GM18505 (cell line): Measurements from ENCODE around the gene SIGLEC6.

Experiments used
- ATAC-seq: cut with Tn5 transposase; IDR thresholded peaks from one replicate; pipeline ENCODE4 v1.9.1; 2021; ENCODE audit not compliant: unreplicated experiment
- POLR2A ChIP-seq: IDR thresholded peaks from 4 replicates; pipeline ENCODE4 v1.6.1; 2011; ENCODE audit warnings: borderline replicate concordance; ENCODE audit not compliant: insufficient read depth, insufficient read length; ENCODE audit errors: extremely low read depth

The SIGLEC6 gene

DNA sequence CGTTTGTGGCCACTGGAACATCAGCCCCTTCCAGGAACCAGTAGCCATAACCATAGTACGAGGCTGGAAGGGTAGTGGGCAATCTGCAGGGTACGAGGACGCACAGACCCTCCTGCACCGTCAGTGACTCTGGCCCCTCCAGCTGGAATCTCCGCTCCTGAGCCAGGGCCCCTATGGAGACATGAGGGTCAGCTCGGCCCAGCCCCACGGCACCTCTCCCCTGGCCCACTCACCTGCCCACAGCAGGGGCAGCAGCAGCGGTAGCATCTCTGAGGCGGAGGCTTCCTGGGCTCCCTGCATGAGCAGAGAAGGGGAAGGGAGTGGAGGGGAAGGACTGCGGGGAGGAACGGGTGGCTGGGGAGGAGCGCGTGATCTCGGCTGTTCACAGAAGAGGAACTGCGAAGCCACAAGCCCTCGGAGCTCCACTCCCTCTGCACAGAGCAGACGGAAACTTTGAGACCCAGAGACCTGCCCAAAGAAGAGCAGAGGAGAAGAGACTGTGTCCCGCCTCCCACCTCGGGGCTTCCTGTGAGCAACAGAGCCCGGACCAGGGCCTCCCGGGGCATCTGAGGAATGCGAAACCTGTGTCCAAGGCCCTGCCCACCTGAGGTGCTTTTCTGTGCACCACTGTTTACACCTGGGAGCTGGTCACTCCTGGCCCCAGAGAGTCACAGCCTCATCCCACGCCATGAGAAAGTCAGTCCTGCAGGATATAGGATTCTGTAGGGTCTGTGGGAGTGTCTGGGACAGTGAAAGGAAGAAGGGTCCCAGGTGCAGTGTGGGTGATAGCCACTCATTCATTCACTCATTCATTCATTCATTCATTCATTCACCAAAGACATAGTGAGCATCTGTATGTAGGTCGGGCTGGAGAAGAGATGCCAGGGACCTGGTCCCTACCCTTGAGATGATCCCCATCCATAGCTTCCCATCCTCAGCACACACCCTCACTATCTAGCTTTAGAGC lies at the start of gene SIGLEC6:
SIGLEC6 (minus strand) TSS at position 322 of the 967 bp plus-strand sequence; CDS start at position 300, 22 bp downstream.
- ATAC-seq, result peak; percentile 68
- TF ChIP-seq POLR2A, result peak; percentile 51

DNA sequence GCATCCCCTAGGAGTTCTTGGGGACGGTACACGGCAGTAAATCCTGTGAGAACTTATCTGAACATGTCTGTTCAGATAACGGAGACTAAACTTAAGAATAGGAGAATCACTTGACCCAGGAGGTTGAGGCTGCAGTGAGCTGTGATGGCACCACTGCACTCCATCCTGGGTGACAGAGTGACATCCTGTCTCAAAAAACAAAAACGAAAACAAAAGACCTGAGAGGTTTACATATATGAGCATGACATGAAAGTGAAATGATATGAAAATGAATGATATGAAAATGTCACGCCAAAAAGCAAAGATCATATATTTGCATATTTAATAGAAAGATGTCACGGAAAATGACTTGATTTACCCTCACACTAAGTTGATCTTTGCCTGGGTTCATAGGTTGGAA lies 45.4 kb upstream of the SIGLEC6 start:
- TF ChIP-seq POLR2A, result no peak
- no peak for ATAC-seq

DNA sequence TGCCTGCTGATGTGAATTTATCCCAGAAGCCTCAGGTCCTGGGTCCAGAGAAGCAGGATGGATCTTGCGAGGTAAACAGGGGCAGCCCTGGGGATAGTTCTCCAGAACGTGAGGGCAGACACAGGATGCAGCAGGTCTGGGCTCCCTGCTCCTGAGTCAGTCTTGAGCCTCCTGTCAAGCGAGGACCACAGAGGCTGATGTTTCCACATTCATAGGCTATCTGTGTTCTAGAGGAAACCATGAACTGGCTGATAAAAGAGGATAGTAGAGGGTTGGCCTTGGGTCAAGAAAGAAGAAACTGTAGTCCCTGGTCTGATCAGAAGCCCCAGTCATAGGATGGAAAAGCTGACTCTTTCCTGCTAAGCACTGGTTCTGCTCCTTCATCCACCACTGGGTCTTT lies 41.9 kb upstream of the SIGLEC6 start:
- no peak for TF ChIP-seq POLR2A
- no peak for ATAC-seq

DNA sequence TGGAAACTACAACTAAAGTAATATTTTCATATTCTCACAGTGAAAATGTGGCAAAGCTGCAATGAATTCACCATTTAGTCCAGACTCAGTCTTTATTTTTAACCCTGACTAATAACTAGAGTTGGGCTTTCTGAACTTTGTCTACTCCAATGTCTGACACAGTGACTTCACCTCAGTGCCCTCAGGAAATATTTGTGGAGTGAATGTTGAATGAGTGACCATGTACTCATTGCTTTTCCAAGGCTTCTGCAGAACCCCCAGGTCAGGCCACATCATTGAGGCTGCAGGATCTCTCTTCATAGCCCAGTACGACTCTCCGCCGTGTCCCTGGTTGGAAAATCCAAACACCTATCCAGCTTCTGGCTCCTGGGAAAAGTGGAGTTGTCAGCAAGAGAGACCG lies 41.4 kb upstream of the SIGLEC6 start:
- no peak for TF ChIP-seq POLR2A
- ATAC-seq, result no peak

DNA sequence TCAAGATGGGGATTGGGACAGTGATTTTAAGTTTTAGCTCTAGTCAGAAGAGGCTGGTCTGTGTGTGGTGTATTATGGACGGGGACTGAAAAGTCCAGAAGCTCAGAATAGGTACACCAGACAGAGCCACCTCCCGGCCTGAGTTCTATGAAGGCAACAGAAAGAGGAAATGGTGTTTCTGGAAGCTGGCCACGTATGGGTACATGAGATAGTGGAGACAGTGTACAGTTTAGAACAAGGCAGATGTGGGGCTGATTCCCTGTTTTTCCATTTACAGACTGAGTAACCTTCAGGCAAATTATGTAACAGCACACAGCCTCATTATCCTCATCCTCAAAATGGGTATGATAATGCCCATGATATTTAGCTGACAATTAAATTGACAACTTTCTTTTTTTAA lies 40.9 kb upstream of the SIGLEC6 start:
- no peak for TF ChIP-seq POLR2A
- ATAC-seq, result no peak

DNA sequence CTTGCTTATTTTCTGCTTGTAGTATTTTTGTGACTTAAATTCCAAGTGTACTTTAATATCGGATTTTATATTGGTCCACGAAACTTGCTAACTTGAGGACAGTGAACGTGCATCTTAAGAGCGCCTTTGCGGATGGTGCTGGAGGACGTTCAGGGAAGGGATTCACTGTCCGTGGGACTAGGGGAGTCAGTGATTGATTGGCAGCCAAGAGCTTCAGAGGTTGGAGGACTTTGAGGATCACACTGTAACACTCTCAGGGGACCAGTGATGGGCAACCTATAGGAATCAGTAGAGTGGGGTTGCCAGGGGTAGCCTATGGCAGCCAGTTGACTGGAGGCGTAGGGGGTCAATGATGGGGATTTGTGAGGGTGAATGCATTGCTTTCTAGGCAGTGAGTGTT lies 40.1 kb upstream of the SIGLEC6 start:
- no peak for TF ChIP-seq POLR2A
- ATAC-seq, result no peak

DNA sequence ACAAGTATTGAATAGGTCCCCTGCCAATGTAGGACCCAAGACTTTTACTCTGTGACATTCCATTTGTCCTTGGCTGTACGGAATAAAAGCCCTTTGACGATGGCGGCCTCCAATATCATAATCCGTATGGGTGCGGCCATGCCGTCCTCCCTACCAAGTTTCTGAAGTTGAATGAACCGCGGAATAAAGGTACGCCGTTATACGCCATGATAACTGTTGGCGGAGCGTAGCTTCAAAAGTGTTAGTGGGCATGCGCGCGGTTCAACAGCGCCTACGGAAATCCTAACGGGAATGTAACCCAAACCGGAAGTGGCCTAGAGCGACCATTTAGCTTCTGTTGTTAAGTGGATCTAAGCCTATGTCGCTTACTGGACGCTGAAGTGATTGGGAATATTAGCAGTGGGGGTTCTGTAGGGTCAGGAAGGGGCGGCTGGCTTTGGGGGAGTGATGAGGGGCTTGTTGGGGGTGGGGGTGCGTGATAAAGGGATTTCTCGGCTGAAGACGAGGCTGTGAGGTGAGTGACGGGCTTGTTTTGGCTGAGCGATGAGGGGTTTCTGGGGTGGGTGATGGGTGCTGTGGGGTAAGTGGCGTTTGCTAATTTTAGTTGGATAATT lies 39.6 kb upstream of the SIGLEC6 start, which contains the start of gene ZNF175:
ZNF175 (plus strand) TSS at position 322 of the 614 bp plus-strand sequence. CDS start 2,047 bp downstream, outside the sequence.
- peak; percentile 74 for ATAC-seq
- peak; percentile 60 for TF ChIP-seq POLR2A

DNA sequence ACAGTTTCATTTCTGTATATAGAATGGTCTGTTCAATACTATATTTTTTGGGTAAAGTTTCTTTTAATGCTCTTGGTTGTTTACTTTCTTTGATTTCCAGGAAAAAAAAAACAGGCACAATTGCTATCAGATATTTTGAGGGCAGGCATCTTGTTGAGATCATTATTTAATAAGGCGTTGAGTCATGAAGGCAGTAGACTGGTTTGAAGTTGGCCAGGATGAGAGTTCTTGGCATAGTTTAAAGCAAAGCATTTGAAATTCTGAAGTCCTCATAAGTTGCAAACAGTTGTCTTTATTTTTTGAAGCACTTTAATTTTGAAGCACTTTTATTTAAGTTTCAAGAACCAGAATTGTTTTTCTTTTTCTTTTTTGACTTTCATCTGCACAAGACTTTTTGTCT lies 37.0 kb upstream of the SIGLEC6 start:
- no peak for TF ChIP-seq POLR2A
- no peak for ATAC-seq

DNA sequence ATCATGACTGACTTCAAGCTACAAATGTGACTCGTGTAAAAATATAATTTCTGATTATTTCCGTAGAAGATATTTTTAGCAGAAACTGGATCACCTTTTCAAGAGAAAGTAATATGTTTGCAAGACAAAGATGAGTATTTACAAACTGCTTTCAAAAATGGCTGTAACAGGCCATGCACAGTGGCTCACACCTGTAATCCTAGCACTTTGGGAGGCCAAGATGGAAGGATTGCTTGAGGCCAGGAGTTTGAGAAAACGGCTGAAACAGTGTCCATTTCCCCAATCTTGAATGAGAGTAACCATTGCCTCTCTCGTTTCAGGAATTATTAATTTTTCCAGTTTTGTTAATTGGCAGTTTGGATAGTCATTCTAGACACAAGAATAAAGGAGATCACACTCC lies 36.1 kb upstream of the SIGLEC6 start:
- no peak for ATAC-seq
- TF ChIP-seq POLR2A, result no peak

DNA sequence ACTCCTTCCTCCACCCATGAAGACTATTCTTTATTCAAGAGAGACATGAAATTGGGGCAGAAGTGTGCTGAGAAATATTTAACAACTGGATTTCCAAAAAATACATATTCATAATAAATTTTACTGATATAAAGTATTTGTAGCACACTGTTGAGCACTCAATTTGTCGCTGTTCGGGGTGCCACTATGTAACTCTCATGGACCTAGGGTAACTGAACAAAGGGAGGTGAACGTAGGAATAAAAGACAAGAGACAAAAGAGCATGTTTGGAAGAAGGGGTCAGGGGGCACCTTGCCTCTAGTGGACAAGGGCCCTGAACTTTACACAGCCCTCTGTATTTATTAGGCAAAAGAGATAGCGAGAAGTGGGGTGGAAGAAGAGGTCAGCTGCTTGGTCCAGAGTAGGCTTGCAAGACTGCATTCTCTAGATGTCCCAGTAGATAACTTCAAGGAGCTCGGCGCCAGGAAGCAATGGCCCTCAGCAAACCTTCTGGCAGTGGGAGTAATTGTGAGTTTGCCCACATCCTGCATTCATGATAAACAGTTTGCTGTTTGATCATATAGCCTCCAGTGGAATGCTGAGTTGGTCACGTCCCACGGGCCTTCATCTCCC lies 35.1 kb upstream of the SIGLEC6 start:
- ATAC-seq, result no peak
- TF ChIP-seq POLR2A, result no peak

DNA sequence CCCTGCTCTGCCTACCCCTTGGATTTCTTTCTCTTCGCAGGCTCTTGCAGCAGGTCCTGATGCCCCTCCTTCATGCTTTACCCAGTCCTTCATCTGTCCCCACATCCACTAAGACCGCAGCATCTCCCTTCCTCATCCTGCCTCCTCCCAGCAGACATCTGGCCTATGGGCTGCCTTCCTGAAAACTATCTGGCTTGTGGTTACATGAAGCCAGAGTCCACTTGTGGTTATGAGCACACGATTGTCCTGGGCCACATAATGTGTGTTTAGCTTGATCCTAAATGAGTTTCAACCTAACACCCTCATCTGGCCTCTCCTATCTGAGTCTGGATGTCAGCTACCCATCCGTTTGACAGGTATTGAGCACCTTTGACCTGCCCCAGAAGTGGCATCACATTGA lies 34.1 kb upstream of the SIGLEC6 start:
- TF ChIP-seq POLR2A, result no peak
- ATAC-seq, result no peak

DNA sequence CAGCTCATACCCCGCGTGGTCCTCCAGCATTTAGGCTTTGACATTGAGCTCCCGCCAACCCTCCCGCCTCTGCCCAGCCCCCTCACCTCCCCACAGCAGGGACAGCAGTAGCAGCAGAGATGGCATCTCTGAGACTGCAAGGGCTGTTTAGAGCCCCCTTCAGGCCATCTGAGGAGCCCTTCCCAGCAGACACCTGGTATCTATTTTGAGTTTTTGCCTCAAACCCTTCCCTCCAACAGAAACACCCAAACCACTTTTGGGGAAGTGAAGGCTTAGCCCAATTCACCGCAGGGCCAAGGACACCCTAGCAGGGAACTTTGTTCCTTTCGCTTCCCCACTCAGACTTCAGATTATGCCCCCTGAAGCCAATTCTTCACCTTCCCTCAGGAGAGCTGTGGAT lies 33.3 kb upstream of the SIGLEC6 start:
- no peak for ATAC-seq
- TF ChIP-seq POLR2A, result no peak

DNA sequence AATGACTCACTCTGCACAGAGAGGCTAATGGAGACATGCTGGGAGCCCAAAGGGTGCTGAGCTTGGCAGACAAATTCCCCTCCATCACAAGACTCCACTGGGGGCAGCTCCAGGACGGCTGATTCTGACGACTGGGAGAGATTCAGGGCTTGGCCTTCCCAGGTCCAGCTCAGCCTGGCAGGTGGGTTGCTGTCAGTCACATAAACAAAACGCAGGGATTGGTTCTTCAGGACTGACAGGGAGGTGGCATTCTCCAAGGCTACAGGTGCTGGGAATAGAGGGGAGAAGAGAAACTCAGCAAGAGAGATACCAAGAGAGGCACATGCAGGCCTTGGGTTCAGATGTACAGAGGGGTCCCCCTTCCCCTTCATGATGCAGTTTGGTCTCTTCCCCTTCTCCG lies 28.9 kb upstream of the SIGLEC6 start:
- no peak for TF ChIP-seq POLR2A
- no peak for ATAC-seq
